HFFc6 (cell line): ENCODE measurements around the gene LRRC27. TPM values are rescaled to one million over a fixed set of nuclear protein-coding genes. Genes with fewer than 3 reads are reported as not detected.

Source experiments
- DNase-seq: peaks from one replicate; pipeline ENCODE4 v3.0.0-alpha.2; 2018
- H3K27ac Mint-ChIP-seq: 2 replicates; pipeline ENCODE4 v1.8.0; 2020; ENCODE audit warnings: mild to moderate bottlenecking, mixed read lengths
- H3K27me3 Mint-ChIP-seq: 2 replicates; pipeline ENCODE4 v1.8.0; 2021; ENCODE audit warnings: mild to moderate bottlenecking, moderate library complexity, mixed read lengths; ENCODE audit not compliant: insufficient read depth
- H3K36me3 Mint-ChIP-seq: 2 replicates; pipeline ENCODE4 v1.8.0; 2021; ENCODE audit warnings: low read depth, mixed read lengths
- H3K4me1 Mint-ChIP-seq: 2 replicates; pipeline ENCODE4 v1.8.0; 2020; ENCODE audit warnings: low read depth, mixed read lengths
- H3K4me3 Mint-ChIP-seq: 2 replicates; pipeline ENCODE4 v1.8.0; 2020; ENCODE audit warnings: mild to moderate bottlenecking, moderate library complexity, mixed read lengths
- H3K9me3 Mint-ChIP-seq: 2 replicates; pipeline ENCODE4 v1.8.0; 2020; ENCODE audit warnings: mild to moderate bottlenecking, mixed read lengths
- CTCF ChIP-seq: fragments of 200-600 bp; sonication (generic); IDR thresholded peaks from 2 replicates; pipeline ENCODE4 v1.5.0; 2021; ENCODE audit warnings: antibody characterized with exemption, mild to moderate bottlenecking
- total RNA-seq, 6 experiments: library from RNA; stranded (reverse); fragmentation: NEBNext Ultra II Directional; extraction: Animal tissue kit (Norgen Biotek cat#: 25700); gene quantifications; 2 replicates in 1 of 6; 3 replicates in 5 of 6; pipeline ENCODE4 v1.2.3, GENCODE V29; 2021

LRRC27 gene
- total RNA-seq, 6 experiments from 2014 or later: 4.7 to 6.7 (median 6.0) TPM

GRCh38 chr10:132381741-132382140 is 49.7 kb downstream of the LRRC27 start:
- no peak overlapping the region for H3K27ac Mint-ChIP-seq
- H3K9me3 Mint-ChIP-seq: no peaks in the 10 kb centered on the region; the same call in 1 of the 2 replicates
- no peaks in the 10 kb centered on the region for H3K36me3 Mint-ChIP-seq

GRCh38 chr10:132382231-132382922 is 50.4 kb downstream of the LRRC27 start:
- H3K27ac Mint-ChIP-seq: no peak overlapping the region

More at GRCh38 chr10:132381741-132382140, 49.7 kb downstream of the LRRC27 start:
- Mint-ChIP-seq H3K27me3 (peaks cover 18% of the 10 kb centered on the region), H3K4me1 (peaks cover 14% of the 10 kb centered on the region), H3K4me3 (no peak overlapping the region)
- DNase-seq: no peak
- TF ChIP-seq CTCF: no peak

GRCh38 chr10:132383101-132383500 is 51.1 kb downstream of the LRRC27 start:
- TF ChIP-seq CTCF: no peak
- no peak overlapping the region for H3K4me3 Mint-ChIP-seq
- H3K27me3 Mint-ChIP-seq: peaks cover 17% of the 10 kb centered on the region
- DNase-seq: no peak
- H3K27ac Mint-ChIP-seq: no peak overlapping the region
- H3K4me1 Mint-ChIP-seq: peaks cover 14% of the 10 kb centered on the region
- H3K36me3 Mint-ChIP-seq: no peaks in the 10 kb centered on the region
- H3K9me3 Mint-ChIP-seq: no peaks in the 10 kb centered on the region; the same call in 1 of the 2 replicates

More at GRCh38 chr10:132382231-132382922, 50.4 kb downstream of the LRRC27 start:
- Mint-ChIP-seq H3K4me3 (no peak overlapping the region), H3K27me3 (peaks cover 18% of the 10 kb centered on the region), H3K4me1 (peaks cover 14% of the 10 kb centered on the region), H3K36me3 (no peaks in the 10 kb centered on the region), H3K9me3 (no peaks in the 10 kb centered on the region; the same call in 1 of the 2 replicates)
- TF ChIP-seq CTCF: no peak
- peak; percentile 20 for DNase-seq

GRCh38 chr10:132383751-132384196 is 51.8 kb downstream of the LRRC27 start:
- DNase-seq: no peak

GRCh38 chr10:132384618-132385388 is 52.8 kb downstream of the LRRC27 start:
- H3K4me3 Mint-ChIP-seq: no peak overlapping the region
- no peaks in the 10 kb centered on the region for H3K36me3 Mint-ChIP-seq
- H3K4me1 Mint-ChIP-seq: peaks cover 14% of the 10 kb centered on the region
- H3K27me3 Mint-ChIP-seq: peaks cover 9% of the 10 kb centered on the region; the same call in 1 of the 2 replicates
- TF ChIP-seq CTCF: no peak
- no peak for DNase-seq
- H3K27ac Mint-ChIP-seq: no peak overlapping the region
- H3K9me3 Mint-ChIP-seq: no peaks in the 10 kb centered on the region; the same call in 1 of the 2 replicates

More at GRCh38 chr10:132383751-132384196, 51.8 kb downstream of the LRRC27 start:
- H3K4me1 Mint-ChIP-seq: peaks cover 14% of the 10 kb centered on the region
- no peak overlapping the region for H3K27ac Mint-ChIP-seq
- no peaks in the 10 kb centered on the region for H3K36me3 Mint-ChIP-seq
- no peak for TF ChIP-seq CTCF
- no peak overlapping the region for H3K4me3 Mint-ChIP-seq
- peaks cover 10% of the 10 kb centered on the region for H3K27me3 Mint-ChIP-seq
- no peaks in the 10 kb centered on the region; the same call in 1 of the 2 replicates for H3K9me3 Mint-ChIP-seq
